ENCODE results near the gene COL9A3. TPM values are rescaled to one million over a fixed set of nuclear protein-coding genes. Genes with fewer than 3 reads are reported as not detected.

Gene COL9A3
- total RNA-seq, 1 donor from 2014 or later, result 0.94 TPM

DNA sequence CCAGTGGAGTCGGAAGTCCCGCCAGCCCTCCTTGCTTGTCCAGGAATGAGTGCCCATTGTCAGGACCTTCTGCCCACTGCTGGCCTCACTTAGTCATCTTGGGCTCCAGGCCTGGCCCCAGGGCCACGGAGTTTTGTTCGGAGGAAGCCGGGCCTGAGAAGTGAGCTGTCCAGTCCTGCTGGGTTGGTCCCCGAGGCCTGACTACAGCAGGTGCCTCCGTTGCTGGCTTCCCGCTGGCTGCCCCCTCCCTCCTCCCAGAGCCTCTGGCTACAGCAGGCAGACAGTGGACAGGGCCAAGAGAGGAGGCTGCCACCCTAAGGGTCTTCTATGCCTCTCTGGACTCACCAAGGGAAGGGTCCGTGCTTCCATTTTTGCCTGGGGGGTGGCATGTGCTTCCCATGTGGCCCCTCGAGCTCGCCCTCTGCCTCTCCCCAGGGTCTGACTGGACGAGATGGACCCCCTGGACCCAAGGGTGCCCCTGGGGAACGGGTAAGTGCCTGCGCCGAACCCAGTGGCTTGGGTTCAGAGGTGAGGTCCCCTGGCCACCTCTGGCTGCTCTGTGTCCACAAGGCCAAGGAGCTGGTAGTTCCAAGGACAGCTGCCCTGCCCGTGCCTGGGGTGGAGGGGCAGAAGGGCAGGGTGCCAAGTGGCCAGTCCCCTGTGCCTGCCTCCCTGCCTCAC, 2.8 kb downstream of the COL9A3 start:
- DNase-seq (ENCODE audit: low spot score), result no peak
- intact Hi-C loops (cut with DNase I), result no loop called here

DNA sequence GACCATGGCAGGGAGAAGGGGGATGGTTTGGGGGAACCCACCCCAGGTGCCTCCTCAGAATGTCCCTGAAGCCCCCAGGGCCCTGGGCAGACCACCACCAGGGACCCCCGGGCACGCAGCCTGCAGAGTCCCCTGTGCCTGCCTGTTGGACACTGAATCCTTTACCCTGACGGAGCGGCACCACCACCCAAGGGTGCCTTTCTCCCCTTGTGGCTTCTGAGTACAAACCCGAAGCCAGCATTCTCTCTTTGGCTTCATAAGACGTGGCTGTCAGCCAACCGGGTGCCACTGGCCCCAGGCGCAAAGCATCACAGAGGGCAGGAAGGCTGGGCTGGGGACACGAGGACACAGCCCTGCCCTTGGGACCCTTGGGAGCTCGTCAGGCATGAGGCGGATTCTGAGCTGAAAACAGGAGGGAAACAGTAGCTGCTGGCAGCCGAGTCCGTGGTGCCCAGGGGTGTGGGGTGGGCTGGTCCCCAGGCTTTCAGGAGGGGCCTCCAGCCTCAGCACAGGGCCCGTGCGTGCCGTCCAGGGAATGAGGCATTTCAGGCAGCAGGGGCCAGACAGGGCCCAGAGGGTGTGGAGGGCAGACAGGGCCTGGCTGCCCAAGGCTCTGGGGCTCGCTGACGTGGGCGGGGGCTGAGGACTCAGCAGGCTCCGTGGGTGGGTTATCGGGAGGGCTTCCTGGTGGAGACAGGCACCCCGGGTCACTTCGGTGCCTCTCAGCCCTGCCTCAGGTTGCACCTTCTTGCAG, 3.5 kb downstream of the COL9A3 start:
- DNase-seq (ENCODE audit: low spot score), result no peak
- intact Hi-C loops (cut with DNase I), result no loop called here

DNA sequence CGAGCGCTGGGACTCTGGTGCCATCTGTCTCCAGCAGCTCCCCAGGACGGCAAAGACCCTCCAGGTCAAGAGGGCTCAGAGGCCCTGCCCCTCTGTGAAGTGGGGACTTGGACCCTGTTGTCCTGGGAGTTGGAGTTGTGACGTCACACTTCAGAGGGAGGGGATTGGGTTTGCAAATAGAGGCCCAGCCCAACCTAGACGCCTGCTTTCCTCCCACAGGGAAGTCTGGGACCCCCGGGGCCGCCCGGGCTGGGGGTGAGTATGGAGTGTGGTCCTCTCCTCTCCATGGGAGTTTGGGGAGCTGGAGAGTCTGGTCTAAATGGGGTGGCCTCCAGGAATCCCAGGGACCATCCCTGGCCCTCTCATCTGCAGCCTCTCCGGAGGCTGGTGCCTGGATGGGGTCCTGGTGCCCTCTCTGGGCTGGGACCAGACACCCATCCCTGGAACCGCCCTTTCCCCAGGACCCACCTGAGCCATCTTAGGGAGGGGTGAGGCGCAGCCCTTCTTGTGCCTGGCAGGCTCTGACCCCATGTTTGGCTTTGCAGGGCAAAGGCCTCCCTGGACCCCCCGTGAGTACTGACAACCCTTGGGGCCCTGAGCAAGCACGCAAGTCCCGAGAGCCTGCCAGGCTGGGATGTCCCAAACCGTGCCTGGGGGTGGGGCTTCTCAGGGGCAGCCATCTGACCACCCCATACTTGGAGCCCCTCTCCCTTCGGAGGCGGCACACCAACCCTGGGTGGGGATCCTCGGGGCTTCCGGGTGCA, 4.3 kb downstream of the COL9A3 start:
- intact Hi-C loops (cut with DNase I), result no loop called here
- no peak for DNase-seq (ENCODE audit: low spot score)

DNA sequence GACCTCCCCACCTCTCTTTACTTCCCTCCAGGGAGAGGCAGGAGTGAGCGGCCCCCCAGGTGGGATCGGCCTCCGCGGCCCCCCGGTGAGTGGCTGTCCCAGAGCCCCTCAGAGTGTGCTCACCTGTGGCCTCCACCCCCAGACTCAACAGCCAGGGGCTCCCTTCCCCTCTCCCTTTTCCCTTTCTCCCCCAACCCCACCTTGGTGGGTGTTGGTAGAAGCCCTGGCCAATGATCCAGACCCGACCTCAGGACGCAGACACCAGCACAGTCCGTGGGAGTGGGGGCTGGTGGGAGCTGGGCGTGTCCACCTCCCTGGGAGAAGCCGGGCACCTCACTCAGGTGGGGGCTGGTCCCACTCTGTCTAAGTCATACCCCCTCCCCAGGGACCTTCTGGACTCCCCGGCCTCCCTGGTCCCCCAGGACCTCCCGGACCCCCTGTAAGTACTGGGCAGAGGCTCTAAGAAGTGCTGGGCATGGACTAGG, 4.9 kb downstream of the COL9A3 start:
- no peak for DNase-seq (ENCODE audit: low spot score)
- intact Hi-C loops (cut with DNase I), result no loop called here

DNA sequence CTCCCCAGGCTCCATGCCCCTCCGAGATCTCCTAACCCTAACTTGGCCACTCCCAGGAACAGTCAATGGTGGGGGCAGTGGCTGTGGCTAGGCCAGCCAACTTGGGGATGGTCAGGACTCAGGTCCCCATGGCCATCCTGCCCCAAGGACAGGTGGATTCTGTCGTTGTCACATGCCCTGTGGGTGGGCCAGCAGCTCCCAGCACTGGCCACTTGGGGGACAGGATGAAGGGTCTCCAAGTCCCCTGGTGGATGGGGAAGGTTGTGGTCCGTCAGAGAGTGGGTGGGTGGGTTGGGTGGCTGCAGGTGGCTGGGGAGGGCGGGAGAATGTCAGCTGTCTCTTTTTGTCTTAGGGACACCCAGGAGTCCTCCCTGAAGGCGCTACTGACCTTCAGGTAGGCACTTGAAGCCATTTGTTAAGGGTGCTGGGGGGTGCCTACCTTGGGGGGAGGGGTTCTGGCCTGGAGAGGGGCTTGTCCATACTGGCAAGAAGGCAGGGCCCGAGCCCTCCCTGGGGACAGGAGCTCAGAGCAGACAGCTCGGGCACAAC, 5.5 kb downstream of the COL9A3 start:
- intact Hi-C loops (cut with DNase I), result no loop called here
- no peak for DNase-seq (ENCODE audit: low spot score)

DNA sequence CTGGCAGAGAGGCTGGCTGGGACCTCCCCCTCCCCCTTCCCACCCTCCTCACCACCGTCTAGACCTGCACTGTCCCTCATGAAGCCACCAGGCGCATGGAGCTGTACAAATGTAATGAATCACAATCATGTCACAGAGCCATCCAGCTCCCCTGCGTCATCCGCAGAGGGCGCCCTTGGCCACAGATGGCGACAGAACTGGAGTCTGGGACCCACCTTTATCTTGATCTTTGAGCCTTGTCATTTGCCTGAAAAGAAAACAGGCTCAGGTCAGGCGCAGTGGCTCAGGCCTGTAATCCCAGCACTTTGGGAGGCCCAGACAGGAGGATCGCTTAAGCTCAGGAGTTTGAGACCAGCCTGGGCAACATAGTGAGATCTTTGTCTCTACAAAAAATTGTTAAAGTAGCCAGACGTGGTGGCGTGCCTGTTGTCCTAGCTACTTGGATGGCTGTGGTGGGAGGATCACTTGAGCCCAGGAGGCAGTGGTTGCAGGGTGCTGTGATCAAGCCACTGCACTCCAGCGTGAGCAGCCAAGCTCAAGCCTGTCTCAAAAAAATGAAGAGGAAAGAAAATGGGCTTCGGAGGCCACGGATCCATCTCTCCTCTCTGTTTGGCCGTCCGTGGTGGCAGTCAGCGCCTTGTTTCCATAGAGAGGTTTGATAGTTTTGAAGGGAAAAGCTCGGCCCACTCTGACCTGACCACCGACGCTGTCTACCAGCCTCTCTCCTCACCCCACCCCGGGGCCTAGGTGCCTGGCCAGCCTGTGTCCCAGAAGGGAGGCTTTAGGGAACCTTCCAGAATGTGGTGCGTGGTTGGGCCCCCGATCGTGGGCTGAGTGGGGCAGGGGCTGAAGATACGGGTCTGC, 6.2 kb downstream of the COL9A3 start:
- intact Hi-C loops (cut with DNase I), result no loop called here
- DNase-seq (ENCODE audit: low spot score), result no peak

DNA sequence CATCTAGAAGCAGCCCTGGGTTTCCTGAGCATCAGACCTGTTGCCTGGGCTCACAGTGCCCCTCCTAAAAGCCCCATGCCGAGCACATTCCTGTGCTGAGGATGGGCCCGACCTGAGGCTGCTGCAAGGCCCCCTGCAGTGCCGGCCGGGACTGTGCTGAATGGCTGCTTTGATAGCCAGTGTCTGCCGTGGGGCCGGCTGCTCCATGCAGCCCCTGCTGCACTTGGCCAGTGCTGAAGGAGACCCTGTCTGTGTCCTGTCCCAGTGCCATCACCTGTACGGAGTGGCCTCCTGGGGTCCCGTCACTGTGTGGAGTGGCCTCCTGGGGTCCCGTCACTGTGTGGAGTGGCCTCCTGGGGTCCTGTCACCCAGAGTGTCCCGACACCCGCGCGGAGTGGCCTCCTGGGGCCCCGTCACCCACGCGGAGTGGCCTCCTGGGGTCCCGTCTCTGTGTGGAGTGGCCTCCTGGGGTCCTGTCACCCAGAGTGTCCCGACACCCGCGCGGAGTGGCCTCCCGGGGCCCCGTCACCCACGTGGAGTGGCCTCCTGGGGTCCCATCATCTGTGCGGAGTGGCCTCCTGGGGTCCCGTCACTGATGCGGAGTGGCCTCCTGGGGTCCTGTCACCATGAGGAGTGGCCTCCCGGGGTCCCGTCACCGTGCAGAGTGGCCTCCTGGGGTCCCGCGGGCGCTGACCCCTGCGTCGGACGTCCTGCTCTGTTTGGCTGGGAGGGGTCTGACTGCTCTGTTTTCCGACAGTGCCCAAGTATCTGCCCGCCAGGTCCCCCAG, 7.0 kb downstream of the COL9A3 start:
- intact Hi-C loops (cut with DNase I), result no loop called here
- no peak for DNase-seq (ENCODE audit: low spot score)

DNA sequence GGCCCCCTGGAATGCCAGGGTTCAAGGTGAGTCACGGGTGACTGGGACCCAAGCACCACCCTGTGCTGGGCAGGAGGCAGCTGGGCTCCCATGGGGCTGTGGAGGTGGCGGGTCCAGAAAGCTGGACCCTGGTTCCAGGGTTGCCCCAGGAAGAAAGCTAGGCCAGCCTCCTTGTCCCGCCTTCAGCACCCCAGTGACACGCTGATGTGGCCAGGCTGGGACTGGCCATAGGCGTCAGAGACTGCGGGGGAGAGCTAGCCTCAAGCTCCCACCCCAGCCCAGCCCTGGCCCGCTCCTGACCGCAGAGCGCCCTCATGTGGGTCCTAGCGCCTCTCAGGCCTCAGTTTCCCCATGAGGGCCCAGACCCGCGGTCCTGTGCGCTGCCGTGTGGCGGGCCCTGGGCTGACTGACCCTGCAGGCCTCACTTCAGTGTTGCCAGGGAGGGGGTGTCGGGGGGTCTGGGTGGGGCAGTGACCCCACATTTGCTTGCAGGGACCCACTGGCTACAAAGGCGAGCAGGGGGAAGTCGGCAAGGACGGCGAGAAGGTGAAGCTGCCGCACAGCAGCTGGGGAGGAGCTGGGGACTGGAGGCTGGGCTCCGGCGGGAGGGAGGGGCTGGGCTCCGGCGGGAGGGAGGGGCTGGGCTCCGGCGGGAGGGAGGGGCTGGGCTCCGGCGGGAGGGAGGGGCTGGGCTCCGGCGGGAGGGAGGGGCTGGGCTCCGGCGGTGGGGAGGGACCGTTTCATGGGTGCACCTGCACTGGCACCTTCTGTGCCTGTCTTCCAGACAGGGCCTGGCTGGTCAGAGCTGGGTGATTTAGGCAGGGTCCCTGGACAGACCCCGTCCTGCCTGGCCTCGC, 7.9 kb downstream of the COL9A3 start:
- no peak for DNase-seq (ENCODE audit: low spot score)
- intact Hi-C loops (cut with DNase I), result no loop called here

DNA sequence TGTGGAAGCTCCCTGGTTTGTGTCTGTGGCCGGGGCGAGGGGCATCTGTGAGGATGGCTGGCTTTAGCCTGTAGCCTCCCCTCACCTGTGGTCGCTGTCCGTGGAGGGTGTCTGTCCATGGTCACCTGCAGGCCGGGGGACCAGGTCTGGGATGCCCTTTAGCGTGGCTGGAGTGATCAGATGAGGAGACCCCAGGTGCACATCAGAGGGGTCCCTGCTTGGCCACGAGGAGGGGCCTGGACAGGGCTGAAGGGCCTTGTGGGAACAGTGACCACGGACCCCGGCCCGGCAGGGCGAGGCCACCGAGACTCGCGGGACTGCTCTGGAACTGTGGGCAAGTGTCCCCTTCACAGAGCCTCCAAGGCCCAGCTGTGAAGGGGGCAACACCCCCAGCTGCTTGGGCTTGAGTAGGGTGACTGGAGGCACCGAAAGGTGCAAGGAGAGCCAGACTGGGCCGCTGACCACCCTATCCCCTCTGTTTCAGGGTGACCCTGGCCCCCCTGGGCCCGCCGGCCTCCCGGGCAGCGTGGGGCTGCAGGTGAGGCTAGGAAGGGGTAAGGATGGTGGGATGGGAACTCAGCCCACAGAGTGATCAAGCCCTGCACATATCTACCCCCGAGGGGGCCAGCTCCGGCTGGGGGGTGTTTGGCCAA, 8.6 kb downstream of the COL9A3 start:
- intact Hi-C loops (cut with DNase I), result no loop called here
- DNase-seq (ENCODE audit: low spot score), result no peak

DNA sequence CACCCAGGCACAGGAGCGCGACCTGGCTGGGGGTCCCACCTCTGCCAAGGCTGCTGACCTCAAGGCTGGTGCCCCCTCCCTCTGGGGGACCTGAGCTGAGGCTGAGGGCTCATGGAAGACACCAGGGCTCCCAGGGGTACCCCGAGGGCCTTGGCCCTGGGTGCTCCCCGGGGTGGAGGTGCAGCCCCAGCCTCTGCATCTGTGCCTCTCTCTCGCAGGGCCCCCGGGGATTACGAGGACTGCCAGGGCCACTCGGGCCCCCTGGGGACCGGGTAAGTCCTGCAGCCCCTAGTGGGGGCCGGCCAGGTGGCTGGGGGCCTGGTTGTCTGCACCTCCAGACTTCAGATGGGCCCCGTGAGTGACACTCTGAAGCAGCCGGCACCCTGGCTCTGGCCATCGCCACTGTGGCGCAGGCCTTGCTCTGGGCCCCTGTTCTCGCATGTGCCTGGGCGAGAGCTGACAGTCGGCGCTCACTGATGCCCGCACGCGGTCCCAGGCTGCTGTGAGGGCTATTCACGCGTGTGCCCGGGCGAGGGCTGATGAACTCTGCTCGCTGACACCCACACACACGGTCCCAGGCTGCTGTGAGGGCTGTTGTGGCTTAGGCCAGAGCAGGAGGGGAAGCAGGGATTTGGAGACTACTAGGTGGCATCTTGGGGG, 9.3 kb downstream of the COL9A3 start:
- intact Hi-C loops (cut with DNase I), result no loop called here
- no peak for DNase-seq (ENCODE audit: low spot score)

DNA sequence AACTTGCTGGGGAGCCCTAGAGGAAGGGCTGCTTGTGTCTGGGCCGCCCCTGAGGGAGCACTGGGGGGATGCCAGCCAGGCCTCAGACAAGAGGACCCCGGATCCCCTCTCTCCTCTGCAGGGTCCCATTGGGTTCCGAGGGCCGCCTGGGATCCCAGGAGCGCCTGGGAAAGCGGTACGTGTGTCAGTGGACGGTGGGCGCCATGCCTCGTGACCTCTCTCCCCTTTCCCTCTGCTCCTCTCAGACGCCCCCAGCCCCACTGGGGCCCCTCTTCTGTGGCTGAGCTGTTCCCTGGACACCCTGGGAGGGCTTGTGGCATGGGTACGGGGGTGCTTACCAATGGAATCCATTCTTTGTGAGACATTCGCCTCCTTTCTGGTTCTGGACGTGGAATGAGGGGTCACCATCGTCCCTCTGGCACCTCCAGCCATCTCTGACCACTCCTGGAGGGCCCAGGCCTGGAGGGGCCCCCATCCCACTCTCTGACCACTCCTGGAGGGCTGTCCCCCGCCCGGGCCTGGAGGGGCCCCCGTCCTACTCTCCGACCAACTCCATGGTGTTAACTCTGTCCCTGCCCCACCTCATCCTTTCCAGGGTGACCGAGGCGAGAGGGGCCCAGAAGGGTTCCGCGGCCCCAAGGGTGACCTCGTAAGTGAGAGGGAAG, 9.9 kb downstream of the COL9A3 start:
- no peak for DNase-seq (ENCODE audit: low spot score)
- intact Hi-C loops (cut with DNase I), result no loop called here

DNA sequence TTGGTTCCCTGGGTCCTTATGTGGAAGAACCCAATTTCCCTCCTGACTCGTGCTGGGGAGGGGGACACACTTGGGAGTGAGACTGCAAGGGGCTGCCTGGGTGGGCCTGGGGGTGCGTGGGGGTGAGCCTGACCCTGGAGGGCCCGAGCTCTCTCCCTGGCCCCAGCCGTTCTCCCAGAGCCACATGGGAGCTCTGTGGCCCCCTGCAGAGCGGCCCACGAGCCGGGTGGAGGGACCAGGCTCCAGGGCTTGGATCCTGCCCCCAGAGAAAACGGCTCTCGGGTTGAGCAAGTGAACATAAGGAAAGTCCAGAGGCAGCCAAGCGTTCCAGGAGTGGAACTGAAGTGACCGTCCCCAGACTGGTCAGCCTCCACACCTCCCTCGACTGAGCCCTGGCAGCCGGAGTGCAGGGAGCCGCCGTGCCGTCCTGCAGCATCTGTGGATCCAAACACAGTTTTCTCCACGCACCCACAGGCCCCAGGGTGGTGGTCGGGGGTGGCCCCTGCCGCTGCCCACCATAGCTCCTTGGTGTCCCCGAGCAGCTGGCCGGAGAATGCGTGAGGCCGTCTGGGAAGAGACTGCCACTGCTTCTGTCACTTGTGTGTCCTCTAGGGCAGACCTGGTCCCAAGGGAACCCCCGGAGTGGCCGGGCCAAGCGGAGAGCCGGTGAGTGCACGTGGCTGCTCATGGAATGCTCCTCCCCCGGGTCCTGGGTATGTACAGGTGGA, 10.6 kb downstream of the COL9A3 start:
- DNase-seq (ENCODE audit: low spot score), result no peak
- intact Hi-C loops (cut with DNase I), result no loop called here

DNA sequence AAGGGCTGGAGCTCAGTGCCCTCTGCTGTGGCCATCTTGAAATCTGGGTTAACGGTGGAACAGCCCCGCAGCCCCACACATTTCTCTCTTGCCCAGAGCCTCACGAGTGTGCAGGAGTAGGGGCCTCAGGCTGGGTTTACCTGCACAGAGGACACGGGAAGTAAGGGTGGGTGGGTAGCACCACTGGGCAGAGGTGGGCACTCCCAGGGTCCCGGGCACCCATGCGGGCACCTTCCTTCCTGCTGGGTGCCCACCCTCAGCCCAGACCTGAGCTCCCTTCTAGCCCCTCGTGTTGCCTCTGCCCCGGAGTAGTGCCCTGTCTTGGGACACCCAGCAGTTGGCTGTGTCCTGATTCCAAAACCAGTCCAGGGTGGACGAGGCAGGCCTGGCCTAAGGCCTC, 11.2 kb downstream of the COL9A3 start:
- intact Hi-C loops (cut with DNase I), result no loop called here
- DNase-seq (ENCODE audit: low spot score), result no peak

DNA sequence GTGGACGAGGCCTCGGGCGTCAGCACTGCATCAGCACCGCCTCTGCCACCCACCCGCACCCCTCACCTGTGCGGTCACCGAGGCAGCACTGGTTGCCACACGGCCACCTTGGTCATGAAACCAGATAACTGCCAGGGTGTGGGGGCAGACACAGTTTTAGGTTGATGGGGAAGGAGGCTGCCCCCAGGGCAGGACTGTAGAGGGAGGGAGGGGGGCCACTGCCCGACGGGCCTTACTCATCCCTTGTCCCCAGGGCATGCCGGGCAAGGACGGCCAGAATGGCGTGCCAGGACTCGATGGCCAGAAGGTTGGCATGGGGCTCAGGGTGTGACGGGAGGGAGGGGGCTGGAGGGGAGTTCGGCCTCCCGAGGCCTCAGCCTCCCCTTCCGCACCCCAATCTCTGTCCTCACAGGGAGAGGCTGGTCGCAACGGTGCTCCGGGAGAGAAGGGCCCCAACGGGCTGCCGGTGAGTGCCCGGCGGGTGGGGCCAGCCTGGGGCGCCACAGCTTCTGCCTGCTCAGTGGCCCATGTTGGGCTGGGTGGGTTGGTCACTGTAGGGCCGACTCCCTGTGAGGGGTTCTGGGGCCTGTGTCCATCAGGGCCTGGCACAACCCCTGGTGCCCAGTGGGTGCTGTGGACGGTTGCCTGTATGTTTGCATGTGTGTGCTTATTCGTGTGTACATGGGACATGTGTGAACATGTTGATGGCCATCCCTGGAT, 11.8 kb downstream of the COL9A3 start:
- DNase-seq (ENCODE audit: low spot score), result no peak
- intact Hi-C loops (cut with DNase I), result no loop called here

Measured in cardiac septum (tissue), 1 donor.